Measurements from ENCODE around the gene NOTCH4. TPM values are rescaled to one million over a fixed set of nuclear protein-coding genes. Genes with fewer than 3 reads are reported as not detected.

The NOTCH4 gene
- total RNA-seq, 1 donor from 2014 or later, result 9.9 TPM

DNA sequence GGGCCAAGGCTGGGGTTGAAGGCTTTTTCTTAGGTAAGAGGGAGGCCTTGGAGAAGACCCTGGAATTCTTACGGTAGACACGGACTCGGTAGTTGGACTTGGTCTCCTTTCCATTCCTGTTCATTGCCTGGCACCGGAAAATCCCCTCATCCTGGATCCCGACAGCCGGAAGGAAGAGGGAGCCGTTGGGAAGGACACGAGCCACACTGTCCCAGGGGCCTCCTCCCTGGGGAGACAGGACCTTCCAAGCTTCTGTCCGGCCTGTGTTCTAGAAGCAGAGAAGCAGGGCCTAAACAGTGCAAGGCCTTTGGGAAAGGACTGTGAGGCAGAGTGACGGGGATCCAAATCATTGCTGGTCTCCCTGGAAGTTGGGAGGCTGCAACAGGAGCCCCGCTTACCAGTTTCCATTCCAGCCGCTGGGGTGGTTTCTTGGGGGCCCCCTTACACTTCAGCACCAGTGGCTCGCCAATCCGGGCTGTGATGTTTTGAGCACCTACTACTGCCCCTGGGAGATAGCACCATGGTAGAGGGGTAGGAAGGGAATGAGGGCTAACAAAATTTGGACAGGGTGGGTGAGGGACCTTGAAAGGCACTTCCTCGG lies 40.3 kb downstream of the NOTCH4 start:
- Histone ChIP-seq H3K4me1 (ENCODE audit: control insufficient read depth in 3 of 3, insufficient read depth in 3 of 3, low read length in 3 of 3) (peaks cover 55 to 65% (median 61%) of the 10 kb centered on the region in 3 donors), H3K9ac (ENCODE audit: low read depth in 1 of 3, low read length in 3 of 3) (peak overlapping the region in 1 of 3 donors; percentile 54), H3K27me3 (ENCODE audit: control insufficient read depth in 3 of 3, insufficient read depth in 3 of 3, low read length in 3 of 3) (no peaks in the 10 kb centered on the region), H3K9me3 (ENCODE audit: control insufficient read depth in 3 of 3, low read length in 3 of 3) (no peaks in the 10 kb centered on the region), H3K27ac (ENCODE audit: low read depth, low read length) (peak overlapping the region; percentile 26), H3K4me3 (ENCODE audit: low read length in 3 of 3) (no peak overlapping the region), H3K36me3 (ENCODE audit: control insufficient read depth in 3 of 3, insufficient read depth in 3 of 3, low read length in 3 of 3) (peaks cover 39 to 47% (median 41%) of the 10 kb centered on the region in 3 donors)

- peaks cover 50 to 60% (median 56%) of the 10 kb centered on the region in 3 donors for H3K4me1 ChIP-seq (ENCODE audit: control insufficient read depth in 3 of 3, insufficient read depth in 3 of 3, low read length in 3 of 3)
Observed at GRCh38 chr6:32183030-32183429, 40.8 kb downstream of the NOTCH4 start.

DNA sequence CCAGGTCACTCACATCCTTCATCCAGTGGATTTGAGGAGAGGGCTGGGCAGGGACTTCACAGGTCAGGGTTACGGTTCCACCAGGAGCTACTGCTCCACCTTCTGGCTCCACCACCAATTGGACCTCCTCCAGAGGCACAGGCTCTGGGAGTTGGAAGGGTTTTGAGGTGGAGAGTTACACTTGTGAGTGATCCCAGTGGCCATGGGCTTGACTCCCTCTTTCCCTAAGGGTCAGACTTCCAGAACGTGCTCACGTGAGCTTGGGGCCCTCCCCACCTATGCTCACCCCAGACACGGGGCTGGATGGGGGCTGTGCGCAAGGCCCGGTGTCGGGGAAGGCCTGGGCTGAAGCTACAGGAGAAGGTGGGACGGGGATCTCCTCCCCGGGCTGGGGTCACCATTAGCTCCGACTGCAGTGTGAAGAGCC lies 41.3 kb downstream of the NOTCH4 start:
- Histone ChIP-seq H3K4me3 (ENCODE audit: low read length in 3 of 3) (no peak overlapping the region), H3K27ac (ENCODE audit: low read depth, low read length) (no peak overlapping the region), H3K9me3 (ENCODE audit: control insufficient read depth in 3 of 3, low read length in 3 of 3) (no peaks in the 10 kb centered on the region), H3K9ac (ENCODE audit: low read depth in 1 of 3, low read length in 3 of 3) (peak overlapping the region in 2 of 3 donors; percentile 40 to 57), H3K4me1 (ENCODE audit: control insufficient read depth in 3 of 3, insufficient read depth in 3 of 3, low read length in 3 of 3) (peaks cover 46 to 57% (median 53%) of the 10 kb centered on the region in 3 donors), H3K27me3 (ENCODE audit: control insufficient read depth in 3 of 3, insufficient read depth in 3 of 3, low read length in 3 of 3) (no peaks in the 10 kb centered on the region), H3K36me3 (ENCODE audit: control insufficient read depth in 3 of 3, insufficient read depth in 3 of 3, low read length in 3 of 3) (peaks cover 36 to 44% (median 37%) of the 10 kb centered on the region in 3 donors)

More at GRCh38 chr6:32183030-32183429, 40.8 kb downstream of the NOTCH4 start:
- Histone ChIP-seq H3K27me3 (ENCODE audit: control insufficient read depth in 3 of 3, insufficient read depth in 3 of 3, low read length in 3 of 3) (no peaks in the 10 kb centered on the region), H3K4me3 (ENCODE audit: low read length in 3 of 3) (no peak overlapping the region), H3K27ac (ENCODE audit: low read depth, low read length) (peak overlapping the region; percentile 26), H3K9ac (ENCODE audit: low read depth in 1 of 3, low read length in 3 of 3) (peak overlapping the region in 2 of 3 donors; percentile 40 to 54), H3K36me3 (ENCODE audit: control insufficient read depth in 3 of 3, insufficient read depth in 3 of 3, low read length in 3 of 3) (peaks cover 39 to 47% (median 41%) of the 10 kb centered on the region in 3 donors), H3K9me3 (ENCODE audit: control insufficient read depth in 3 of 3, low read length in 3 of 3) (no peaks in the 10 kb centered on the region)

DNA sequence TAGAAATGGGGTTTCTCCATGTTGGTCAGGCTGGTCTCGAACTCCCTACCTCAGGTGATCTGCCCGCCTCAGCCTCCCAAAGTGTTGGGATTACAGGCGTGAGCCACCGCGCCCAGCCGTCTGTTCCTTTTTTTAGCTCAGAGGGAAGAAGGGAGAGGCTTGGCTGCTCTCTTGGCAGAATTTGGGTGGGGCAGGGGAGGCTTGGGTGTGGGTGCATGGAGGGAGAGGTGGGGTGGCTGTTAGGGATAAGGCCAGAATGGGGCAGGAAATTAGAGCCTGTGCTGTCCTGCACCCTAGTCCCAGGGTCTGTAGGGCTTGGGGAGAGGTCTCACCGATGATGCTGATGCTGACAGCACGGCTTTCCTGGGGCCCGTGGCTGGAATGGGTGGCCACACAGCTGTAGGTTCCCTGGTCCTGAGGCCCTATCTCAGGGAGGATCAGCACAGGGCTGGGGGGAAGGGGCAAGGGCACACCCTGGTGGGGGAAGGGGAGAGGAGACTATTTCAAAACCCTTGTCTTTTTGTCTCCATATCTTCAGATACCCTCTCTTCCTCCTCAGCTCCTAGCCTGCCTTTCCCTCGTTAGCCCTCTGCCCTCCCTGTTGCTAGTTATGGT lies 41.8 kb downstream of the NOTCH4 start:
- H3K9me3 ChIP-seq (ENCODE audit: control insufficient read depth in 3 of 3, low read length in 3 of 3), result no peaks in the 10 kb centered on the region
- H3K4me1 ChIP-seq (ENCODE audit: control insufficient read depth in 3 of 3, insufficient read depth in 3 of 3, low read length in 3 of 3), result peaks cover 50 to 59% (median 53%) of the 10 kb centered on the region in 3 donors
- H3K4me3 ChIP-seq (ENCODE audit: low read length in 3 of 3), result no peak overlapping the region
- H3K27ac ChIP-seq (ENCODE audit: low read depth, low read length), result no peak overlapping the region
- H3K36me3 ChIP-seq (ENCODE audit: control insufficient read depth in 3 of 3, insufficient read depth in 3 of 3, low read length in 3 of 3), result peaks cover 31 to 39% (median 32%) of the 10 kb centered on the region in 3 donors
- H3K27me3 ChIP-seq (ENCODE audit: control insufficient read depth in 3 of 3, insufficient read depth in 3 of 3, low read length in 3 of 3), result no peaks in the 10 kb centered on the region
- peak overlapping the region in 1 of 3 donors; percentile 57 for H3K9ac ChIP-seq (ENCODE audit: low read depth in 1 of 3, low read length in 3 of 3)

DNA sequence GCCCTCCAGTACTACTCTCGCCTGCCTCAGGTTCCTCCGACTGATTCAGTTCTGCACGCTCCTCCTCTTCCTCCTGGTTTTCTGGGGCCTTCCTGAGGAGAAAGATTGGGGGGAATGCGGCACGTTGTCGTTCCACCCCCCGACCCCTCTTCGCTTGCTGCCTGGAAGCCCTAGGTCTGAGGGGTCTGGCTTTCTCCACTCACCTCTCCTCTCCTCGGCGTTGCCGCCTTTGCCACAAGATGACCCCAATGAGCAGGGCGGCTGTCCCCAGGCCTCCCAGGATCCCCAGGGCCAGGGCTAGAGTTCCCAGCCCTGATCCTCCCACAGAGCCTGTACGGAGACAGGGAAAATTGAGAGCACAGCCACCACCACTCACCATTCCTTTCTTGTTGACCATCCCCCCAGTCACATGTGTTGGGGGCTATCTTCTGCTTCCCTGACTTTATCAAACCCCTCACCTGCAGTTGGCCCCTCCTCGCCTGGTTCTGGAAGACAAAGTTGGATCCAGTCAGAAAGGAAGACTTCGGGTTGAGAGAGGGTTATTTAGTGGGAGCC lies 42.6 kb downstream of the NOTCH4 start:
- no peaks in the 10 kb centered on the region for H3K9me3 ChIP-seq (ENCODE audit: control insufficient read depth in 3 of 3, low read length in 3 of 3)
- H3K36me3 ChIP-seq (ENCODE audit: control insufficient read depth in 3 of 3, insufficient read depth in 3 of 3, low read length in 3 of 3), result peaks cover 25 to 31% (median 27%) of the 10 kb centered on the region in 3 donors
- no peaks in the 10 kb centered on the region for H3K27me3 ChIP-seq (ENCODE audit: control insufficient read depth in 3 of 3, insufficient read depth in 3 of 3, low read length in 3 of 3)
- no peak overlapping the region for H3K27ac ChIP-seq (ENCODE audit: low read depth, low read length)
- H3K4me3 ChIP-seq (ENCODE audit: low read length in 3 of 3), result no peak overlapping the region
- H3K9ac ChIP-seq (ENCODE audit: low read depth in 1 of 3, low read length in 3 of 3), result no peak overlapping the region
- H3K4me1 ChIP-seq (ENCODE audit: control insufficient read depth in 3 of 3, insufficient read depth in 3 of 3, low read length in 3 of 3), result peaks cover 53 to 59% (median 55%) of the 10 kb centered on the region in 3 donors

- no peaks in the 10 kb centered on the region for H3K27me3 ChIP-seq (ENCODE audit: control insufficient read depth in 3 of 3, insufficient read depth in 3 of 3, low read length in 3 of 3)
- peak overlapping the region; percentile 4 for H3K27ac ChIP-seq (ENCODE audit: low read depth, low read length)
- peak overlapping the region in 1 of 3 donors; percentile 80 for H3K9ac ChIP-seq (ENCODE audit: low read depth in 1 of 3, low read length in 3 of 3)
- H3K4me3 ChIP-seq (ENCODE audit: low read length in 3 of 3), result no peak overlapping the region
- peaks cover 57 to 65% (median 58%) of the 10 kb centered on the region in 3 donors for H3K4me1 ChIP-seq (ENCODE audit: control insufficient read depth in 3 of 3, insufficient read depth in 3 of 3, low read length in 3 of 3)
- peaks cover 25 to 30% (median 27%) of the 10 kb centered on the region in 3 donors for H3K36me3 ChIP-seq (ENCODE audit: control insufficient read depth in 3 of 3, insufficient read depth in 3 of 3, low read length in 3 of 3)
- no peaks in the 10 kb centered on the region for H3K9me3 ChIP-seq (ENCODE audit: control insufficient read depth in 3 of 3, low read length in 3 of 3)
Observed at GRCh38 chr6:32179766-32180405, 44.0 kb downstream of the NOTCH4 start.

DNA sequence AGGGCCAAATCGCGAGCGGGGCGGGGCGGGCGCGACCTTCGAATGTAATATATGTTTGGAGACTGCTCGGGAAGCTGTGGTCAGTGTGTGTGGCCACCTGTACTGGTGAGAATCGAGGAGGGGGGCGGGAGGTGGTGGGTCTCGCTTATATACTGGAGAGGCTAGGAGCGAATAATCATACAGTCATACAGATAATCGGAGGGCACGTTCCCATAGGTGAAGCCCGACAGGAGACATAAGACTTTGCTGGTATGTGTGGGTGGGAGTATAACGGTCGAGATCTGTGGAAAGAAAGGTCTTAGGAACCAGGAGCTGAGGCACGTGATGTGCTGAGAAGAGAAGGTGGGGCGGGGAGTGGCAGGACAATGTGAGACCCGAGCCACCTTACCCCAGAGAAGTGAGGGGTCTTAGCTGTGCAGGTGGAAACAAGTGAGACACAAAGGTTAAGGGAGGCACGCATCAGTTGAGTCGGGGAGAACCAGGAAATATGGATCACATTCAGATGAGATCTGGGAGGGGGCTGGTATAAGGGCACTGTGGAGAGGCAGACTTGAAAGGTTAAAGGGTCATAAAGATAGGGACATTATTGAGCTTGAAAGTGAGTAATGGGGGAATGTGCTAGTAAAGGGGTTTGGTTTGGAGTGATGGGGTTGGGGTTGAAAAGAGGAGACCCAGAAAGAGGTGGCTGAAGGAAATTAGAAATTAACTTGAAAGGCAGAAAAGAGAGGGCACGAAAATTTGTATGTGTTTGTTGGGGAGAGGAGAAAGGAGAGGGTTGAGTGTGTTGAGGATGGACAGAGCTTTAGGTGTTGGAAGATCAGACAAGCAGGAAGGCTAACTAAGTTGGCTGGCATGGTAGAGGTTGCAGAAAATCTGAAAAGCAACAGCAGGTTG lies 45.1 kb downstream of the NOTCH4 start:
- no peaks in the 10 kb centered on the region for H3K27me3 ChIP-seq (ENCODE audit: control insufficient read depth in 3 of 3, insufficient read depth in 3 of 3, low read length in 3 of 3)
- H3K36me3 ChIP-seq (ENCODE audit: control insufficient read depth in 3 of 3, insufficient read depth in 3 of 3, low read length in 3 of 3), result peaks cover 25 to 27% (median 26%) of the 10 kb centered on the region in 3 donors
- H3K9ac ChIP-seq (ENCODE audit: low read depth in 1 of 3, low read length in 3 of 3), result peak overlapping the region; percentile 80 to 95 (median 95)
- peak overlapping the region; percentile 96 for H3K27ac ChIP-seq (ENCODE audit: low read depth, low read length)
- H3K9me3 ChIP-seq (ENCODE audit: control insufficient read depth in 3 of 3, low read length in 3 of 3), result no peaks in the 10 kb centered on the region
- peak overlapping the region; percentile 76 to 99 (median 94) for H3K4me3 ChIP-seq (ENCODE audit: low read length in 3 of 3)
- H3K4me1 ChIP-seq (ENCODE audit: control insufficient read depth in 3 of 3, insufficient read depth in 3 of 3, low read length in 3 of 3), result peaks cover 55 to 69% (median 62%) of the 10 kb centered on the region in 3 donors

DNA sequence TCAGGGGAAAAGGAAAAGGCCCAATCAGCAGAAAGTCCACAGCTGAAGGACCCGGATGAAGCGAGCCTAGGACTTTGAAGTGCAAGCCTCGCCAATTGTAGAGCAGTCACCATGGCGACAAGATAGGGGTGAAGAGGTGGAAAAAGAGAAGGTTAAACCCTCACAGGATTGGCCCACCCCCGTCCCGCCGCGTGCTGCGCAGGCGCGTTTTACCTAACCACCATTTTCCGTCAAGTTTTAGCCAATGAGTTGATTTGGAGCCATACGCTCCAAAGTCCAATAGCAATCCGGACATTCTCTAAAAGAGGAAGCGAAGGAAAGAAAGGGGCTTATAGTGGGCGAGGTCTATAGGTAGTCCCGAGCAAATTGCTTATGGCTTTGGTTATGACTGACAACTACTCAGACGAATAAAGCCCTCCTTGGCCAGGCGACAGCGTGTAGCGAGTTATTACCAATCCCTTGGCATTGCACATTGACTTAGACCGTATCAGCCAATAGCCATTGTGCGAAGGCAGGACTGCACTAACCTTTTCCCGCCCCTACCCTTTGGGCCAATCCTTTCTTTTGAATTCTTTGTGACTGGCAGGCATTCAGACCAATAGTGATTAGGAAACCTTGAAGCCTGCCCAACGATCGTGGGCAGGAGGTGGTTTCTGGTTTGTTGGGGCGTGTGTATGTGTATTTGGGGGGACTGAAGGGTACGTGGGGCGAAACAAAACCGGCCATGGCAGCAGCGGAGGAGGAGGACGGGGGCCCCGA lies 45.9 kb downstream of the NOTCH4 start, which contains the start of gene RNF5:
RNF5 (plus strand) TSS at position 618 of the 759 bp plus-strand sequence; CDS start at position 725, 107 bp downstream.
- Histone ChIP-seq H3K9ac (ENCODE audit: low read depth in 1 of 3, low read length in 3 of 3) (peak within 1 kb of the TSS; percentile 80 to 95 (median 95)), H3K27me3 (ENCODE audit: control insufficient read depth in 3 of 3, insufficient read depth in 3 of 3, low read length in 3 of 3) (no peaks in the 10 kb centered on the region), H3K9me3 (ENCODE audit: control insufficient read depth in 3 of 3, low read length in 3 of 3) (no peaks in the 10 kb centered on the region), H3K4me3 (ENCODE audit: low read length in 3 of 3) (peak within 1 kb of the TSS; percentile 76 to 99 (median 94)), H3K36me3 (ENCODE audit: control insufficient read depth in 3 of 3, insufficient read depth in 3 of 3, low read length in 3 of 3) (peaks cover 22 to 25% (median 23%) of the 10 kb centered on the region in 3 donors), H3K4me1 (ENCODE audit: control insufficient read depth in 3 of 3, insufficient read depth in 3 of 3, low read length in 3 of 3) (peaks cover 47 to 73% (median 59%) of the 10 kb centered on the region in 3 donors), H3K27ac (ENCODE audit: low read depth, low read length) (peak within 1 kb of the TSS; percentile 96)

Data from skeletal muscle tissue (tissue), 4 donors.